Superior temporal gyrus (tissue), 1 donor: ENCODE measurements around the gene NELL1.

Source experiments
- DNase-seq: peaks from one replicate; pipeline ENCODE4 v3.0.0-alpha.2; 2016; ENCODE audit errors: extremely low spot score

NELL1 gene

DNA sequence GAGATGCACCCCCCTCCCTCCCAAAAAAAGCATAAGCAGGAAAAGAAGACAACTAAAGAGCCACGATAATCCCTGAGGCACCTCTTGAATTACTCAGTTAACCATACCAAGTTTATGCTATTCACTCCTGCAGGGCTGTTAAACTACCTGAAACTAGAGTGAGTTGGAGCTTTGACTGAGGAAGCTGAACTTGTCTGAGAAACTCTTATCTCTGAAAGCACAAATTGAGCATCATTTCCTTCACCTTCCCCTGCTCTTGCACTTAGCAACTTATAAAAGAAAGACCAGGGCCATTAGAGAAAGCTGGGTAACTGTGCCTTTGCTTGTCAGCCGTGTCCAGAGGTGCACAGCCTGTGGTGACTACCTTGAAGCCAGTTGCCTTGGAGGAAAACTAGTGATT, 745.6 kb downstream of the NELL1 start:
- DNase-seq: no peak

- DNase-seq: no peak
Measured at GRCh38 chr11:21415606-21416005, 746.2 kb downstream of the NELL1 start.

DNA sequence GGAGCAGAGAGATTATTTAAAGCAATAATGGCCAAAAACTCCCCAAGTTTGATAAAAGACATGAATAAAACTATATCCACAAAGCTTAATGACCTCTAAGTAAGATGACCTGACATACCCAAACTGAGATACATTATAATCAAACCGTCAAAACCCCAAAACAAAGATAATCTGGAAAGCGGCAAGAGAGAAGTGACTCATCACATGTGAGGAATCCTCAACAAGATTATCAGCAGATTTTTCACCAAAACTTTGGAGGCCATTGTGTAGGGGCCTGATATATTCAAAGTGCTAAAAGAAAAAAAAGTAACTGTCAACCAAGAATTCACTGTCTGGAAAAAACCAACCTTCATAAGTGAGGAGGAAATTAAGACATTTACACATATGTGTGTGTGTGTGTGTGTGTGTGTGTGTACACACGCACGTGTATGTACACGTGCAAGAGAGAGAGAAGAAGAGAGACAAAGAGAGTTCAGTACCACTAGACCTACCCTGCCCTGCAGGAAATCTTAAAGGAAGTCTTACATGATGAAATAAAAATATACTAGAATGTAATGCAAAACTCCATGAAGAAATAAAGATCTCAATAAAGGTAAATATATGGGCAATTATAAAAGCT, 752.4 kb downstream of the NELL1 start:
- no peak for DNase-seq

DNA sequence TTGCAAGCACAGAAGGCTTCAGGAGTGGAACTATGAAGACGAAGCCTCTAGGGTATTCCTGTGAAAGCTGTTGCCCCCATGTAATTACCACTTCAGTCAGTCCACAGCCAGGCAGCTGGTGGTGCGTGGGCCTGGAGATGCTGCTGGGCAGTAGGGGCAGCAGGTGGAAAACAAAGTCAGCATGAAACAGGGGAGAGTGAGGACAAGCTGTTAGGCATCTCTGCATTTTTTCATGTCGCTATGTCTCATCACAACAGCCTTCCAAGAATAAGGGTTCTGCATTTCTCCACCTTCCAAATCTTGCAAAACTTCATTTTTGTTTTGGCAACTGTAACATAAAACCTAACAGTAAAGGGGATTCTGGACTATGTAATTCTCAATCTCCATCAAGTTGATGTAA, 757.5 kb downstream of the NELL1 start:
- DNase-seq: no peak

- no peak for DNase-seq
Measured at GRCh38 chr11:21427726-21428125, 758.3 kb downstream of the NELL1 start.

GRCh38 chr11:21428796-21429195, 759.4 kb downstream of the NELL1 start:
- no peak for DNase-seq

DNA sequence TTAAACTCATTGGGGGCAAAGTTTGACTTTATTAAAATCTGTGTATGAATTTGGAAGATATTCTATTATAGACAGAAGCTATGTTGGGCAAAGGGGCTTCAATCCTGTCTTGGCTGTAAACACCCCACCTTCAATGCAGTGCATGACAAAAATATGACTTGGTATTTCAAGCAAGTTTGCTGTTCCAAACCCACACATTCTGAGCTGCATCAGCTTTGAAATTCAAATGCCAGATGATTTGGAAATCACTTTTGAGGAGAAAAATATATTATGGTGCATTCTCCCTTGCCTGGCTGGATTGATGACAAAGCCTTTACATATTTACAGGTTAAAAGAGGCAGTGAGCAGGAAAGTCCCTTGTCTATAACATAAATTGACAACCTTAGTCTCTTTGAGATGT, 760.0 kb downstream of the NELL1 start:
- DNase-seq: peak; percentile 41

DNA sequence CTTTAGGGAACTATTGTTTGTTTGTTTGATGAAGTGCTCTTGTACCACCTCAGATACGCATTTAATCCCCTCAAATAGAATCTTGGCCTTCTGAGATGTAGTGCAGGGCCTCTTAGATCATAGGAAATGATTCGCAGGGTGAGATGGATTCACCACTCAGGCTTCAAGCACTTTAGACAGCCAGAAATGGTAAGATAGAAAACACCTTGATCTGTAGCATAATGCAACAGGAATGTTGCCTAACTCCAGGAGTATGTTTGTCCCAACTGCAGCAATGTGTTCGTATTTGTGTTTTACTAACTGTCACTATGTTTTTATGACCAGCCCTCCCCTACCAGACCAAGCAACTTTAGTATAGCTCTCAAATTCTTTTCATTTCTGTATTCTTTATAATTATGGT, 761.2 kb downstream of the NELL1 start:
- no peak for DNase-seq

DNA sequence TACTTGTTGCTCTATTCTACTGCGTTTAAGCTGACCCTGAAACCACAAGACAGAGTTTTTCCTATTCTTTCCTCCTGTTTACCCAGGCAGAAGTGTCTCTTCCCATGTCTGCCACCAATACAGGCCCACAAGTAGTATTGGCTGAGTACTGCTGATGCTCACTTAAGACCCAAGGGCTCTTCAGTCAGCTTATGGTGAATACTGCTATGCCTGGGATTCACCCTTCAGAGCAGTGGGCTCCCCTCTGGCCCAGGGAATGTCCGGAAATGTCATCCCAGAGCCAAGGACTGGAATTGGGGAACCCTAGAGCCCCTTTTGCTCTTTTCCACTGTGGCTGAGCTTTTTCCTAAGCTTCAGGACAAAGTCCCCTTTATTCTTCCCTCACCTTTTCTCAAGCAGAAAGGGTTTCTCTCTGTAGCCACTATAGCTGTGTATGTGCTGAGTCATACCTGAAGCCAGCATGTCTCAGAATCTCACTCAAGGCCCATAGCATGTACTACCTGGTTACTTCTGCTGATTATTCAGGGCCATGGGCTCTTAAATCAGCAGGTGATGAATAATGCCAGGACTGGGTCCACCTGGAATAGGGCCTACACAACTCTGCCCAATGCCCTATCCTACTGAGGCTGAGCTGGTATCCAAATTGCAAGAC, 777.7 kb downstream of the NELL1 start:
- DNase-seq: no peak

- no peak for DNase-seq
Measured at GRCh38 chr11:21447871-21448270, 778.5 kb downstream of the NELL1 start.

DNA sequence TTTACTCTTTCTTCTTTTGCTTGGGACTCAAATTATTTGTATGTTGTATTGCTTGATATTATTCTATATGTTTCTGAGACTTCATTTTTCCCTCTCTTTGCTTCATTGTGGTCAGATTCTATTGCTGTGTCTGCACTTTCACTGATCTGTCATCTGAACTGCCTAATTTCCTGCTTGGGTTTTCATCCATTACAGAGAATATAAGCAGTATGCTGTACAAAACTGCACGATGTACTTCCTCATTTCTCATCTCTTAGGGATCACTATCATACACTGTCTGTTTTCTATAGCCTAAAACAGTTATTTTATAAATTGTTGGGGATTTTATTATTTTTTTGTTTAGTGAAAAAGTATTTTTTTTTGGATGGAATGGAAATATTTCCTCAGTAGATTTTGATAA, 786.8 kb downstream of the NELL1 start:
- DNase-seq: no peak

GRCh38 chr11:21460082-21460481, 790.7 kb downstream of the NELL1 start:
- no peak for DNase-seq

DNA sequence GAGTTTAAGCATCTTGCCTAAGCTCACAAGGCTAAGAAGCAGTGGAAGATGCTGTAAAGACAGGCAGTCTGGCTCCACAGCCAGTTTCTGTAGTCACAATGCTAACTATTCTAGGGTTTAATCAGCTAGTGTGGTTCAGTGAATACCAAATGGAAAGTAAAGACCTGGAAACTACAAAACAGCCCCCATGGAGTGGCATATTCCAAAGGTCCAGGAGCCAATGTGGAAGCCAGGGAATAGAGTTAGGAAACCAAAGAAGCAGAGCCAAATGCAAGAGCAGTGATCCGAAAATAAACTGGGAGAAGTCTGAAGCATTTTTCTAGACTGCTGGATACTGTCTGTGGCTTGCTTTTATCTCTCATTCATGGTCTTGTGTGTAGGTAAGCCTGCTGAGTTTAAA, 792.3 kb downstream of the NELL1 start:
- no peak for DNase-seq

DNA sequence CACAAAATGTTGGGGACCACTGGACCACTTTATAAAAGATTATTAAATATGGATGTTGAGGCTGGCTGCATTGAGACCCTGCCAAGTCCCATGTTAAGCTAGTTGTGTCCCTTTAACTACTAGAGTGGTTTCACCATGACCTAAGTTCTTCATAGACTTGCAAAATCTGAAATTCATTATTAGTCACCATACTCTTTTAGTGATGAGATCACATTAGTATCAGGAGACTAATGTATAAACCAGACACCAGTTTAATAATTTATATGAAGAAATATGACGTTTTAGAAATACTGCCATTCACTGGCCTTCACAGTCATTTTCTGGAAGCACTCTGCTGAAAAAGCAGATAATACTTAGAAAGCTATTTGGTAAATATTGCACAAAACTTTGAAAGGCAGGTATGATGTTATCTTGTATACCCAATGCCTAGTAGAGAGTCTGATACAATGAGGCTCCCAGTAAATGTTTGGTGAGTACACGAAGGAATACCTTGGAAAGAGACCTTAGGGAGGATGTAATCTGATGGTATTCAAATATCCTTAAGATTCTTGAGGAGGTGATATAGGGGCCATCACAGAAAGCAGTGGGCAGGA, 795.3 kb downstream of the NELL1 start:
- DNase-seq: no peak

DNA sequence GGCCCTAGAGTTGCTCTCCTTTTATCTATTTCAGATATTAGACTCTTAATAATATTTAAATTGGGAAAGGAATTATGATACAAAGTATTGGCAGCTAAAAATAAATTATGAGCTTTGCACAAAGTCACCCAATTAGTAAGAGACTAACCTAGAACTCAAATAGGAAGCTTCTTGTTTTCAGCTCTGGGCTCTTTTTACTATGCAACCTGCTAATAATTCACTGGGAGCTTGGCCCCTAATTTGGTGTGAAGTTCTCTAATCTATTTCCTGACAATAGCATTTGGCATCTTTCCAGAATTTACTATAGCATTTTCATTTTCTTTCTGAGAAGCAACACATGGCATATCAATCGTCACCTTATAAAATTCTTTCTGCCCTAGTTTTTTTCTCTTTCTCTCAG, 795.8 kb downstream of the NELL1 start:
- DNase-seq: no peak

DNA sequence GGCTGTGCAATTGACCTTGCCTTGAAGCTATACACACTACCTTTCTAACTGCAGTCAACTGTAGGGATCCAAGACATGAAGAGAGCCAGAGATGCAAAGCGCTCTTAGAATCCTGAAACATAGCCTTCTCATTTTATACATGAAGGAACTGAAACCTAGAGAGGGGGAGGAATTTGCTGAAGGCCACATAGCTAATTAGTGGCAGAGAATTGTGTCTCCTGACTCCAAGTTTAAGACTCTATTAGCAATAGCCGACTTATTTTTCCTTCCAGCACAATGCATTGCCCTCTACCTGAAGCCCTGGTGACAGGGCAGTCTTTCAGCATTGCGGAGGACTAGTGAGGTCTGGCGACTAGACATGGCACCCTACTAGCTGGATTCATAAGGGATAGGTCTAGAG, 796.5 kb downstream of the NELL1 start:
- no peak for DNase-seq

- no peak for DNase-seq
Measured at GRCh38 chr11:21470521-21470920, 801.1 kb downstream of the NELL1 start.

- no peak for DNase-seq
Measured at GRCh38 chr11:21472261-21472660, 802.9 kb downstream of the NELL1 start.

- no peak for DNase-seq
Measured at GRCh38 chr11:21474529-21474928, 805.1 kb downstream of the NELL1 start.

DNA sequence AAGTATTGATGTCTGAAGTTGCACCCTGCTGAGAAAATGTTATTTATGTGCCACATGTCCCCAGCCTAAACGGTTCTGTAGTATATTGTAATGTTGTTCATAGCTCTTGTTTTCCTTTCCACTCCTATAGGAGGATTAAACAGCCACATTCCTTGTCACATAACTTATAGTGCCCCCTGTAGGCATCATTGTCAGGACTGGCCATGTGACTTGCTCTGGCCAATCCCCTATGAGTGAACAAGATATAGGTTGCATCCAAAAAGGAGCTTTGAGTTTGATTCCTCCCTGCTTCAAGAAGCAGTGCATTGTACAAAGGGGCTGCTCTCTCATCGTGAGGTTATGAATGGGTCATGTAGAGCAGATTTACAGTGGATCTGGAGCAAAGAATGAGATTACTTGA, 805.9 kb downstream of the NELL1 start:
- DNase-seq: no peak

DNA sequence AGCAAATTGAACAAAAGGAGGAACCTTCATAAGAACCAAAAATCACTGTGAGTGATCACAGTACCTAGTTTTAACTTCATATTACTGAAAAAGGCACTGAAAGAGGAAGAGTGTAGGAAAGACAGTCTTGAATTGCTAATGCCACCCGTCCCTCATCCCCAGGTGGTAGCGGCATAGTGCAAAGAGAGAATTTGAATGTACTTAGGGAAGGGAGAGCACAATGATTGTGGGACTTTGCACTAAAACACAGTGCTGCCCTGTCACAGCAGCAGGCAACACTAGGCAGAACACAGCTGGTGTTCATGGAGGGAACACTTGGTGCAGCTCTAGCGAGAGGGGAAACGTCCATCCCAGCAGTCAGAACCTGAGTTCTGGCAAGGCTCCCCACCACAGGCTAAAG, 807.2 kb downstream of the NELL1 start:
- DNase-seq: no peak

DNA sequence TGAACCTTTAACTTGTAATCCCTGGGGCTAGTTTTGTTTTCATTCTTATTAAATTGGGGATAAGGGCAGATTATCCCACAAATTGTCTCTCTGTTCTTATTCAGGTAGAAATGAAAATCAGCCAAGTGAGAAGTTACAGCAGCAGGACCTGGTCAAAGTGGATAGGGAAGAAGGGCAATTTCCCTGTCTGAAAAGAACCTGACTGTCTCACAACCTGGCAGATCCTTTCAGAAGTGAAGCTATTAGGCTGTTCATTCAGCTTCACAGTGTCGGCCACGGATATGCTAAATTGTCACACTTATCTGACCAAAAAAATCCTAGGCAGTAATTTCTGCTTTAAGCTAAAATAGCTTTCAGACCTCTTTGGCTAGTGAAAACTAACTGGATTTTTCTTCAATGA, 810.9 kb downstream of the NELL1 start:
- DNase-seq: no peak

DNA sequence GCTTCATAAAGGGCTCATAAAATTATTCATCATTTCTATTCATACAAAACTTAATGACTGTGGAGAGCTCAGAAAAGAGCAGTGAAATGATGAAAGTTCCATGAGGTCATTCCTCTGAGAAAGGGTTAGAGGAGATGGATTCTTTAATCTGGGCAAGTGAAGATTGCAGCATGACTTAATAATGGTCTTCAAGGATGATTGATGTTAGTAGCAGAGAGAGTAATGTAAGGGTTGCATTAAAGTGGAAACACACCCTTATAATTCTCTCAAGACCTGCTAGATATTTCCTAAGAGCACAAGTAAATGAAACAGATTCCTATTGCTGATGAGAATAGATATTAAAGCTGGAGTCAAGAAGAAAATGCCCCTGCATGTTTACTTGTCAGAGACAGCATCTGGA, 811.9 kb downstream of the NELL1 start:
- DNase-seq: no peak

GRCh38 chr11:21484039-21484438, 814.7 kb downstream of the NELL1 start:
- DNase-seq: no peak
